Gastroesophageal sphincter (tissue), 3 donors: ENCODE results near the gene PYGO1.

ENCODE experiments used
- EP300 ChIP-seq: sonication (generic); formaldehyde crosslinking; IDR thresholded peaks from one replicate; pipeline ENCODE4 v1.6.1; 2017; ENCODE audit warnings: antibody characterized with exemption, mild to moderate bottlenecking
- POLR2A ChIP-seq, 2 donors: fragments of 450-650 bp; IDR thresholded peaks; one replicate each; pipeline ENCODE4 v1.6.1; 2017; ENCODE audit warnings: antibody characterized with exemption in 2 of 2, mild to moderate bottlenecking in 2 of 2, moderate library complexity in 1 of 2
- POLR2AphosphoS5 ChIP-seq: sonication (generic); formaldehyde crosslinking; IDR thresholded peaks from one replicate; pipeline ENCODE4 v1.6.1; 2017; ENCODE audit warnings: antibody characterized with exemption
- TF ChIP-seq, protein P1 (sequence below), 4 experiments: fragments of 200-600 bp in 2 of 4; fragments of 450-650 bp in 2 of 4; sonication (generic) in 1 of 4; IDR thresholded peaks; one replicate each; pipeline ENCODE4 v1.5.1; 2017 to 2019; ENCODE audit warnings: antibody characterized with exemption in 4 of 4, mild to moderate bottlenecking in 2 of 4, moderate library complexity in 2 of 4

DNA sequence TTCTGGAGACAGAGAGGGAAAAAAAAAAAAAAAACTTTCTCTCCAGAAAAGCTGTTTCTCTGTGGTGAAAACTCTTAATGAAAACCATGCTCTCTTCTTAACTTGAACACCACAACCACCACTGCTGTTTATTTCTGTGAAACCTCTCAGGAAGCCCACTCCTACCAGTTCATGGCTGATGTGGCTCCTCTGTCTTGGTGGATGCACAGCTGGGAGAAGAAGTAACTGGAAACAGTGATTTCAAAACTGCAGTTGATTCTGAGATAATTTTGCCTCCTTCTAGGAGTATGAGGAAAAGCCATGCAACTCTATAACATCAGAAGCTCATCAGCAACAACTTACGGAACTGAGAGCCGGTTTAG lies 40.2 kb upstream of the PYGO1 start:
- TF ChIP-seq POLR2A (IDR thresholded peaks at IDR 0.05), result no peak
- TF ChIP-seq, protein P1, sequence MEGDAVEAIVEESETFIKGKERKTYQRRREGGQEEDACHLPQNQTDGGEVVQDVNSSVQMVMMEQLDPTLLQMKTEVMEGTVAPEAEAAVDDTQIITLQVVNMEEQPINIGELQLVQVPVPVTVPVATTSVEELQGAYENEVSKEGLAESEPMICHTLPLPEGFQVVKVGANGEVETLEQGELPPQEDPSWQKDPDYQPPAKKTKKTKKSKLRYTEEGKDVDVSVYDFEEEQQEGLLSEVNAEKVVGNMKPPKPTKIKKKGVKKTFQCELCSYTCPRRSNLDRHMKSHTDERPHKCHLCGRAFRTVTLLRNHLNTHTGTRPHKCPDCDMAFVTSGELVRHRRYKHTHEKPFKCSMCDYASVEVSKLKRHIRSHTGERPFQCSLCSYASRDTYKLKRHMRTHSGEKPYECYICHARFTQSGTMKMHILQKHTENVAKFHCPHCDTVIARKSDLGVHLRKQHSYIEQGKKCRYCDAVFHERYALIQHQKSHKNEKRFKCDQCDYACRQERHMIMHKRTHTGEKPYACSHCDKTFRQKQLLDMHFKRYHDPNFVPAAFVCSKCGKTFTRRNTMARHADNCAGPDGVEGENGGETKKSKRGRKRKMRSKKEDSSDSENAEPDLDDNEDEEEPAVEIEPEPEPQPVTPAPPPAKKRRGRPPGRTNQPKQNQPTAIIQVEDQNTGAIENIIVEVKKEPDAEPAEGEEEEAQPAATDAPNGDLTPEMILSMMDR (IDR thresholded peaks at IDR 0.05), result no peak
- no peak for TF ChIP-seq EP300
- no peak for TF ChIP-seq POLR2AphosphoS5
